Pancreas (tissue), 10 donors: ENCODE results near the gene TMEM69. TPM values are rescaled to one million over a fixed set of nuclear protein-coding genes. Genes with fewer than 3 reads are reported as not detected.
"Not testable (repeated sequence)": the region's sequence is repeated elsewhere in the genome, so short reads cannot be mapped to it uniquely, and the experiment has no call there.

ENCODE experiments used
- ATAC-seq, 4 donors: fragments of 200-7000 bp; cut with Tn5 transposase; one replicate each; pipeline versions ENCODE4 v1.8.0 to v1.9.1; 2020; ENCODE audit warnings: mild to moderate bottlenecking in 4 of 4, moderate library complexity in 4 of 4
- DNase-seq, 6 donors: peaks; one replicate each; pipeline ENCODE4 v3.0.0-alpha.2; 2020
- FAIRE-seq: peaks from 2 replicates; lab custom pipeline; 2012; peaks lifted over from hg19 to GRCh38; lab: Jason Lieb, UNC
- H3K27ac ChIP-seq, 4 donors: fragments of 200-600 bp; sonication (generic); 1 replicate in 3 of 4; 2 replicates in 1 of 4; pipeline versions ENCODE4 v1.5.0 to v1.8.0; 2020
- H3K27me3 ChIP-seq, 4 donors: fragments of 200-600 bp; one replicate each; pipeline ENCODE4 v1.8.0; 2021
- H3K36me3 ChIP-seq, 3 donors: fragments of 200-600 bp; sonication (generic) in 1 of 3; one replicate each; pipeline versions ENCODE4 v1.5.0 to v1.8.0; 2020 to 2021
- H3K4me1 ChIP-seq, 3 donors: fragments of 200-600 bp; one replicate each; pipeline ENCODE4 v1.8.0; 2021
- H3K4me3 ChIP-seq, 4 donors: fragments of 200-600 bp; sonication (generic) in 2 of 4; one replicate each; pipeline versions ENCODE4 v1.5.0 to v1.8.0; 2020 to 2021
- H3K9me3 ChIP-seq, 4 donors: fragments of 200-600 bp; one replicate each; pipeline ENCODE4 v1.8.0; 2021
- CTCF ChIP-seq, 4 donors: fragments of 200-600 bp; sonication (generic) in 3 of 4; IDR thresholded peaks; one replicate each; pipeline versions ENCODE4 v1.5.0 to v1.8.0; 2021; ENCODE audit warnings: antibody characterized with exemption in 4 of 4
- WGBS, 2 donors: extraction: QIAGEN DNeasy Blood & Tissue Kit; methylation state at CpG; one replicate each; pipeline ENCODE4 v1.1.7; 2013; 5-methylcytosine and 5-hydroxymethylcytosine counted together
- intact Hi-C, 3 donors: fragments of 100-400 bp; cut with DNase I; formaldehyde crosslinking; loops; one replicate each; pipeline versions ENCODE4 v1.11.1 to v1.14.2; 2022
- polyA plus RNA-seq, 2 donors: library from polyadenylated mRNA; stranded (reverse); fragments of 200-250 nt; gene quantifications; one replicate each; pipeline ENCODE4 v1.2.3, GENCODE V29; 2013
- total RNA-seq, 6 donors: library from RNA; stranded (reverse); fragmentation: NEBNext Ultra II Directional in 4 of 6; extraction: Animal tissue kit (Norgen Biotek cat#: 25700) in 4 of 6; gene quantifications; one replicate each; pipeline versions ENCODE4 v1.2.1 to v1.2.4, GENCODE V29; 2021 to 2023
- donor health status: healthy with polysubstance abuse.
- donor health status: DM: no; HTN: no; CAD: no; lungs with moderate emphysema.
- donor health status: DM: no; HTN: no; CAD: no.
- donor health status: control.
- donor health status: control.
- donor health status: Bipolar disorder and iron deficiency.
- donor health status: DM: yes; HTN: yes; CAD: no.
- donor health status: DM: no; HTN: no; CAD: no.
- donor health status: DM: no; HTN: no; CAD: no.
- donor health status: DM: yes; HTN: yes; CAD: no.

Gene TMEM69
- total and polyA plus RNA-seq, 8 donors, result 5.7 to 13.6 (median 7.9) TPM

GRCh38 chr1:45730075-45730779 lies 42.2 kb downstream of the TMEM69 start:
- H3K27ac ChIP-seq, result no peak overlapping the region
- DNase-seq (no peak), ATAC-seq (peak in 2 of 4 donors; percentile 27 to 34), FAIRE-seq (no peak)
- no peak for TF ChIP-seq CTCF (IDR thresholded peaks at IDR 0.05)
- no peak overlapping the region for H3K4me3 ChIP-seq
- H3K9me3 ChIP-seq, result no peaks in the 10 kb centered on the region
- intact Hi-C loops, result no loop called here
- no peaks in the 10 kb centered on the region for H3K27me3 ChIP-seq
- 65 to 66% methylated on average over 3 of the region's 3 CpGs for WGBS, 2 donors
- H3K4me1 ChIP-seq, result no peaks in the 10 kb centered on the region
- no peaks in the 10 kb centered on the region for H3K36me3 ChIP-seq

GRCh38 chr1:45730780-45731319 lies 42.9 kb downstream of the TMEM69 start:
- H3K27me3 ChIP-seq, result no peaks in the 10 kb centered on the region
- H3K36me3 ChIP-seq, result no peaks in the 10 kb centered on the region
- FAIRE-seq (no peak), DNase-seq (no peak), ATAC-seq (no peak)
- intact Hi-C loops, result no loop called here
- no peak overlapping the region for H3K4me3 ChIP-seq
- H3K4me1 ChIP-seq, result no peaks in the 10 kb centered on the region
- WGBS, 2 donors, result 93 to 97% methylated on average over 1 of the region's 1 CpG
- H3K27ac ChIP-seq, result no peak overlapping the region
- no peak for TF ChIP-seq CTCF (IDR thresholded peaks at IDR 0.05)
- no peaks in the 10 kb centered on the region for H3K9me3 ChIP-seq

- TF ChIP-seq CTCF (IDR thresholded peaks at IDR 0.05), result no peak
Observed at GRCh38 chr1:45739137-45739536, 51.2 kb downstream of the TMEM69 start.

GRCh38 chr1:45739641-45740156 lies 51.7 kb downstream of the TMEM69 start:
- ATAC-seq, H3K27me3 ChIP-seq, H3K4me1 ChIP-seq, H3K36me3 ChIP-seq, H3K4me3 ChIP-seq, FAIRE-seq, DNase-seq, intact Hi-C loops, H3K9me3 ChIP-seq, H3K27ac ChIP-seq: not testable (repeated sequence)
- 75 to 90% methylated on average over 5 of the region's 5 CpGs for WGBS, 2 donors

More at GRCh38 chr1:45739137-45739536, 51.2 kb downstream of the TMEM69 start:
- Histone ChIP-seq H3K4me1 (no peaks in the 10 kb centered on the region), H3K27me3 (no peaks in the 10 kb centered on the region), H3K36me3 (peaks cover 0 to 6% (median 0%) of the 10 kb centered on the region in 3 donors), H3K4me3 (no peak overlapping the region), H3K27ac (no peak overlapping the region), H3K9me3 (no peaks in the 10 kb centered on the region)
- WGBS, 2 donors, result 96 to 98% methylated on average over 4 of the region's 4 CpGs
- intact Hi-C loops, result no loop called here
- FAIRE-seq, result no peak
- no peak for DNase-seq
- no peak for ATAC-seq

Other genes with a start within 250 kb of the TMEM69 start
- gene TESK2, start 197.0 kb upstream of the TMEM69 start, total RNA-seq, result 1 to 10 TPM; 1.9 to 3.6 (median 2.6) TPM
- gene TESK2, start 197.0 kb upstream of the TMEM69 start, polyA plus RNA-seq, result 1 to 10 TPM; 1.5 to 3.2 TPM
- gene CCDC163, start 188.1 kb upstream of the TMEM69 start, total RNA-seq, result 1 to 10 TPM; 1.2 to 4.0 (median 2.2) TPM
- gene CCDC163, start 188.1 kb upstream of the TMEM69 start, polyA plus RNA-seq, result 1 to 10 TPM; 3.2 to 4.6 TPM
- 1 to 10 TPM; 3.2 to 5.7 (median 4.0) TPM for gene MMACHC, start 187.9 kb upstream of the TMEM69 start, total RNA-seq
- gene MMACHC, start 187.9 kb upstream of the TMEM69 start, polyA plus RNA-seq, result 1 to 10 TPM; 1.2 to 1.5 TPM
- 100 to 1,000 TPM in 2 of 6 donors, 10 to 100 TPM in 4; 49.3 to 124 (median 61.7) TPM for gene PRDX1, start 166.3 kb upstream of the TMEM69 start, total RNA-seq
- 100 to 1,000 TPM; 111 to 142 TPM for gene PRDX1, start 166.3 kb upstream of the TMEM69 start, polyA plus RNA-seq
- gene AKR1A1, start 137.4 kb upstream of the TMEM69 start, total RNA-seq, result 100 to 1,000 TPM in 3 of 6 donors, 10 to 100 TPM in 3; 77.6 to 127 (median 110) TPM
- gene AKR1A1, start 137.4 kb upstream of the TMEM69 start, polyA plus RNA-seq, result 100 to 1,000 TPM; 133 to 138 TPM
- gene NASP, start 104.1 kb upstream of the TMEM69 start, total RNA-seq, result 10 to 100 TPM; 14.5 to 29.5 (median 21.7) TPM
- gene NASP, start 104.1 kb upstream of the TMEM69 start, polyA plus RNA-seq, result 100 to 1,000 TPM in 1 of 2 donors, 10 to 100 TPM in 1; 55.6 to 113 TPM
- 1 to 10 TPM in 3 of 6 donors, under 1 TPM in 3; 0.64 to 1.6 (median 1.1) TPM for gene CCDC17, start 64.1 kb upstream of the TMEM69 start, total RNA-seq
- 1 to 10 TPM; 2.1 to 2.3 TPM for gene CCDC17, start 64.1 kb upstream of the TMEM69 start, polyA plus RNA-seq
- gene GPBP1L1, start 1.6 kb upstream of the TMEM69 start, total RNA-seq, result 10 to 100 TPM; 50.9 to 84.3 (median 55.8) TPM
- gene GPBP1L1, start 1.6 kb upstream of the TMEM69 start, polyA plus RNA-seq, result 10 to 100 TPM; 21.9 to 41.7 TPM
- 10 to 100 TPM in 1 of 6 donors, 1 to 10 TPM in 5; 7.3 to 11.3 (median 9.0) TPM for gene IPP, start 62.5 kb downstream of the TMEM69 start, total RNA-seq
- 1 to 10 TPM; 3.1 to 3.5 TPM for gene IPP, start 62.5 kb downstream of the TMEM69 start, polyA plus RNA-seq
- 10 to 100 TPM in 1 of 6 donors, 1 to 10 TPM in 5; 5.1 to 14.5 (median 6.4) TPM for gene MAST2, start 115.4 kb downstream of the TMEM69 start, total RNA-seq
- 10 to 100 TPM in 1 of 2 donors, 1 to 10 TPM in 1; 9.8 to 12.6 TPM for gene MAST2, start 115.4 kb downstream of the TMEM69 start, polyA plus RNA-seq